ENCODE results near the gene PARD3. TPM values are rescaled to one million over a fixed set of nuclear protein-coding genes. Genes with fewer than 3 reads are reported as not detected.
A peak's percentile ranks its signal among the peaks of the same experiment; 100 is the strongest.

The PARD3 gene
- total RNA-seq, 2 donors from 2014 or later: 59.6 to 74.6 TPM

GRCh38 chr10:34523017-34523767 lies 291.9 kb downstream of the PARD3 start:
- Histone ChIP-seq H3K27ac (ENCODE audit: low read depth, low read length) (no peak overlapping the region), H3K36me3 (ENCODE audit: control insufficient read depth, insufficient read depth, low read length) (no peaks in the 10 kb centered on the region)
- H3K27me3 Mint-ChIP-seq (ENCODE audit: insufficient read depth): no peaks in the 10 kb centered on the region

GRCh38 chr10:34522546-34522945 lies 292.6 kb downstream of the PARD3 start:
- Mint-ChIP-seq H3K4me1 (peaks cover 38% of the 10 kb centered on the region), H3K4me3 (no peak overlapping the region), H3K36me3 (ENCODE audit: low read depth) (no peaks in the 10 kb centered on the region), H3K9me3 (no peaks in the 10 kb centered on the region), H3K27me3 (ENCODE audit: insufficient read depth) (no peaks in the 10 kb centered on the region), H3K27ac (no peak overlapping the region)
- Histone ChIP-seq H3K27me3 (ENCODE audit: control insufficient read depth, insufficient read depth, low read length, poor library complexity, severe bottlenecking) (no peaks in the 10 kb centered on the region), H3K9ac (ENCODE audit: extremely low read depth, low read length, poor library complexity, severe bottlenecking) (no peak overlapping the region), H3K4me1 (ENCODE audit: control insufficient read depth, insufficient read depth, low read length) (peaks cover 7% of the 10 kb centered on the region), H3K27ac (ENCODE audit: low read depth, low read length) (no peak overlapping the region), H3K9me3 (ENCODE audit: control insufficient read depth, low read length) (no peaks in the 10 kb centered on the region), H3K4me3 (ENCODE audit: low read length) (no peak overlapping the region), H3K36me3 (ENCODE audit: control insufficient read depth, insufficient read depth, low read length) (peaks cover 2% of the 10 kb centered on the region)
- TF ChIP-seq, protein P1, sequence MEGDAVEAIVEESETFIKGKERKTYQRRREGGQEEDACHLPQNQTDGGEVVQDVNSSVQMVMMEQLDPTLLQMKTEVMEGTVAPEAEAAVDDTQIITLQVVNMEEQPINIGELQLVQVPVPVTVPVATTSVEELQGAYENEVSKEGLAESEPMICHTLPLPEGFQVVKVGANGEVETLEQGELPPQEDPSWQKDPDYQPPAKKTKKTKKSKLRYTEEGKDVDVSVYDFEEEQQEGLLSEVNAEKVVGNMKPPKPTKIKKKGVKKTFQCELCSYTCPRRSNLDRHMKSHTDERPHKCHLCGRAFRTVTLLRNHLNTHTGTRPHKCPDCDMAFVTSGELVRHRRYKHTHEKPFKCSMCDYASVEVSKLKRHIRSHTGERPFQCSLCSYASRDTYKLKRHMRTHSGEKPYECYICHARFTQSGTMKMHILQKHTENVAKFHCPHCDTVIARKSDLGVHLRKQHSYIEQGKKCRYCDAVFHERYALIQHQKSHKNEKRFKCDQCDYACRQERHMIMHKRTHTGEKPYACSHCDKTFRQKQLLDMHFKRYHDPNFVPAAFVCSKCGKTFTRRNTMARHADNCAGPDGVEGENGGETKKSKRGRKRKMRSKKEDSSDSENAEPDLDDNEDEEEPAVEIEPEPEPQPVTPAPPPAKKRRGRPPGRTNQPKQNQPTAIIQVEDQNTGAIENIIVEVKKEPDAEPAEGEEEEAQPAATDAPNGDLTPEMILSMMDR (conservative IDR thresholded peaks at IDR 0.05): peak; percentile 64
- 73 to 100% methylated on average over 2 to 6 of the region's 6 CpGs for WGBS, 2 experiments (ENCODE audit: insufficient coverage in 1 of 2, insufficient read length in 1 of 2)
- DNase-seq: no peak

More at GRCh38 chr10:34523017-34523767, 291.9 kb downstream of the PARD3 start:
- WGBS, 2 experiments (ENCODE audit: insufficient coverage in 1 of 2, insufficient read length in 1 of 2): 89 to 97% methylated on average over 1 to 3 of the region's 3 CpGs
- Mint-ChIP-seq H3K36me3 (ENCODE audit: low read depth) (no peaks in the 10 kb centered on the region), H3K4me3 (no peak overlapping the region), H3K9me3 (no peaks in the 10 kb centered on the region), H3K27ac (no peak overlapping the region), H3K4me1 (peaks cover 44% of the 10 kb centered on the region)
- DNase-seq: no peak
- Histone ChIP-seq H3K4me3 (ENCODE audit: low read length) (no peak overlapping the region), H3K4me1 (ENCODE audit: control insufficient read depth, insufficient read depth, low read length) (peaks cover 7% of the 10 kb centered on the region), H3K9me3 (ENCODE audit: control insufficient read depth, low read length) (no peaks in the 10 kb centered on the region), H3K9ac (ENCODE audit: extremely low read depth, low read length, poor library complexity, severe bottlenecking) (no peak overlapping the region), H3K27me3 (ENCODE audit: control insufficient read depth, insufficient read depth, low read length, poor library complexity, severe bottlenecking) (no peaks in the 10 kb centered on the region)
- TF ChIP-seq, protein P1 (conservative IDR thresholded peaks at IDR 0.05): no peak

GRCh38 chr10:34520510-34520909 lies 294.6 kb downstream of the PARD3 start:
- 88 to 95% methylated on average over 2 of the region's 2 CpGs for WGBS, 2 experiments (ENCODE audit: insufficient coverage in 1 of 2, insufficient read length in 1 of 2)
- Histone ChIP-seq H3K27ac (ENCODE audit: low read depth, low read length) (no peak overlapping the region), H3K9ac (ENCODE audit: extremely low read depth, low read length, poor library complexity, severe bottlenecking) (no peak overlapping the region), H3K9me3 (ENCODE audit: control insufficient read depth, low read length) (no peaks in the 10 kb centered on the region), H3K27me3 (ENCODE audit: control insufficient read depth, insufficient read depth, low read length, poor library complexity, severe bottlenecking) (no peaks in the 10 kb centered on the region), H3K4me1 (ENCODE audit: control insufficient read depth, insufficient read depth, low read length) (no peaks in the 10 kb centered on the region), H3K4me3 (ENCODE audit: low read length) (no peak overlapping the region), H3K36me3 (ENCODE audit: control insufficient read depth, insufficient read depth, low read length) (peaks cover 15% of the 10 kb centered on the region)
- no peaks in the 10 kb centered on the region for H3K9me3 Mint-ChIP-seq
- H3K4me3 Mint-ChIP-seq: no peak overlapping the region
- no peaks in the 10 kb centered on the region for H3K27me3 Mint-ChIP-seq (ENCODE audit: insufficient read depth)
- peaks cover 11% of the 10 kb centered on the region for H3K36me3 Mint-ChIP-seq (ENCODE audit: low read depth)
- H3K27ac Mint-ChIP-seq: no peak overlapping the region
- DNase-seq: no peak
- TF ChIP-seq, protein P1 (conservative IDR thresholded peaks at IDR 0.05): no peak
- H3K4me1 Mint-ChIP-seq: peaks cover 23% of the 10 kb centered on the region

All from endodermal cell (in vitro differentiated cells).